GM12878 (cell line): ENCODE measurements around the gene COTL1. TPM values are rescaled to one million over a fixed set of nuclear protein-coding genes. Genes with fewer than 3 reads are reported as not detected.

Experiments
- ATAC-seq: fragments of 200-7000 bp; cut with Tn5 transposase; 3 replicates; pipeline ENCODE4 v1.9.1; 2020; ENCODE audit warnings: mild to moderate bottlenecking, moderate library complexity
- BruUV-seq: library from RNA; stranded (reverse); fragments of 400-500 nt; replicated peaks from 2 replicates; lab custom pipeline; 2021; lab: Mats Ljungman, UMichigan
- CTCF ChIA-PET: fragments of 300-600 bp; sonication (Branson Sonifier 250); formaldehyde crosslinking; extraction: SDS; loops from one replicate; lab custom pipeline; 2021; ENCODE audit warnings: inconsistent platforms; lab: Yijun Ruan, JAX
- POLR2A ChIA-PET: fragments of 350-600 bp; formaldehyde crosslinking; extraction: SDS; loops from one replicate; lab custom pipeline; 2021; ENCODE audit warnings: inconsistent platforms; lab: Charles Lee
- RAD21 ChIA-PET: fragments of 300-600 bp; sonication (Branson Sonifier 250); formaldehyde crosslinking; loops from one replicate; lab custom pipeline; 2023; ENCODE audit warnings: antibody characterized with exemption; ENCODE audit not compliant: unreplicated experiment; lab: Charles Lee
- SMC1A ChIA-PET: fragments of 300-600 bp; sonication (Branson Sonifier 250); formaldehyde crosslinking; loops from one replicate; lab custom pipeline; 2023; ENCODE audit not compliant: unreplicated experiment, uncharacterized antibody; lab: Charles Lee
- DNase-seq: peaks from one replicate; pipeline ENCODE4 v3.0.0-alpha.2; 2011; ENCODE audit warnings: low read depth, low spot score
- FAIRE-seq: peaks from 3 replicates; lab custom pipeline; 2011; peaks lifted over from hg19 to GRCh38; lab: Jason Lieb, UNC
- H2AFZ ChIP-seq: 2 replicates; pipeline ENCODE4 v1.6.0; 2011; ENCODE audit warnings: low read depth, low read length, control low read depth; ENCODE audit not compliant: control insufficient read depth
- H3K27ac ChIP-seq: 2 replicates; pipeline ENCODE4 v1.5.1; 2011; ENCODE audit warnings: control low read depth; ENCODE audit not compliant: control insufficient read depth, insufficient read depth
- H3K27me3 ChIP-seq, 2 experiments: replicated peaks in 1 of 2; 2 replicates each; pipeline versions ENCODE4 v1.6.0 to v1.6.1; 2011; ENCODE audit warnings: low read length in 1 of 2; ENCODE audit not compliant: control insufficient read depth in 2 of 2, insufficient read depth in 2 of 2
- H3K36me3 ChIP-seq, 2 experiments: 2 replicates each; pipeline ENCODE4 v1.5.1; 2011; ENCODE audit warnings: low read length in 1 of 2; ENCODE audit not compliant: control insufficient read depth in 2 of 2, insufficient read depth in 2 of 2
- H3K4me1 ChIP-seq: 2 replicates; pipeline ENCODE4 v1.6.1; 2011; ENCODE audit warnings: mild to moderate bottlenecking, low read length, moderate library complexity, mixed read lengths; ENCODE audit not compliant: control insufficient read depth, insufficient read depth
- H3K4me2 ChIP-seq: 2 replicates; pipeline ENCODE4 v1.6.0; 2011; ENCODE audit warnings: control low read depth; ENCODE audit not compliant: control insufficient read depth, insufficient read depth
- H3K4me3 ChIP-seq: fragments of 200-600 bp; sonication (generic); 2 replicates; pipeline ENCODE4 v1.5.1; 2016
- H3K79me2 ChIP-seq: 2 replicates; pipeline ENCODE4 v1.6.0; 2011; ENCODE audit warnings: low read length; ENCODE audit not compliant: control insufficient read depth, insufficient read depth
- H3K9ac ChIP-seq: 2 replicates; pipeline ENCODE4 v1.8.0; 2011; ENCODE audit warnings: low read length, control low read depth, mixed read lengths; ENCODE audit not compliant: control insufficient read depth, insufficient read depth
- H3K9me3 ChIP-seq: replicated peaks from 3 replicates; pipeline ENCODE4 v1.5.1; 2011; ENCODE audit warnings: mild to moderate bottlenecking, low read length; ENCODE audit not compliant: control insufficient read depth, insufficient read depth
- H4K20me1 ChIP-seq: 2 replicates; pipeline ENCODE4 v1.6.0; 2011; ENCODE audit not compliant: control insufficient read depth, insufficient read depth
- E2F4 ChIP-seq: IDR thresholded peaks from 2 replicates; pipeline ENCODE4 v1.6.1; 2012; ENCODE audit warnings: low read depth, low read length, improper control_type of control experiment
- GATAD2B ChIP-seq: fragments of 450-650 bp; conservative IDR thresholded peaks from 2 replicates; pipeline ENCODE4 v1.6.1; 2017; ENCODE audit warnings: low read depth, mild to moderate bottlenecking, moderate library complexity
- JUND ChIP-seq: IDR thresholded peaks from 2 replicates; pipeline ENCODE4 v1.6.1; 2012; ENCODE audit warnings: low read depth, mild to moderate bottlenecking, low read length, improper control_type of control experiment, moderate library complexity
- NR2C1 ChIP-seq: fragments of 450-650 bp; IDR thresholded peaks from 2 replicates; pipeline ENCODE4 v1.6.1; 2017; ENCODE audit warnings: antibody characterized with exemption, mild to moderate bottlenecking, moderate library complexity
- NR2F1 ChIP-seq: fragments of 450-650 bp; conservative IDR thresholded peaks from 2 replicates; pipeline ENCODE4 v1.6.1; 2017; ENCODE audit warnings: mild to moderate bottlenecking
- PAX8 ChIP-seq: fragments of 450-650 bp; IDR thresholded peaks from 2 replicates; pipeline ENCODE4 v1.6.1; 2017; ENCODE audit warnings: mild to moderate bottlenecking, moderate library complexity
- POLR2A ChIP-seq: IDR thresholded peaks from 2 replicates; pipeline ENCODE4 v1.6.1; 2011; ENCODE audit warnings: low read depth, mild to moderate bottlenecking, low read length
- TCF7 ChIP-seq: IDR thresholded peaks from 2 replicates; pipeline ENCODE4 v1.6.1; 2014; ENCODE audit warnings: antibody characterized with exemption, borderline replicate concordance
- ZBED1 ChIP-seq: IDR thresholded peaks from 2 replicates; pipeline ENCODE4 v1.6.1; 2016; ENCODE audit warnings: borderline replicate concordance
- WGBS: methylation state at CpG from one replicate; pipeline ENCODE4 v1.1.6; 2016; ENCODE audit warnings: low lambda C conversion rate; ENCODE audit not compliant: insufficient replicate concordance, insufficient coverage; ENCODE audit errors: missing lambda C conversion rate; 5-methylcytosine and 5-hydroxymethylcytosine counted together
- in situ Hi-C: fragments of 300-500 bp; cut with MboI; formaldehyde crosslinking; loops from 9 replicates; pipeline ENCODE4 v1.14.3; 2018; ENCODE audit warnings: mixed read lengths
- intact Hi-C: fragments of 100-400 bp; cut with micrococcal nuclease; formaldehyde crosslinking; loops from one replicate; pipeline ENCODE4 v1.14.2; 2022; ENCODE audit not compliant: unreplicated experiment
- polyA plus RNA-seq, 11 experiments: library from polyadenylated mRNA; depleted of rRNA in 4 of 11; unstranded in 6 of 11; stranded (reverse) in 5 of 11; fragments of >200 nt; fragmentation: Nextera tagmentation in 4 of 11; fragmentation: Illumina TruSeq in 1 of 11; extraction: Ambion mirVana in 4 of 11; extraction: Trizol in 1 of 11; gene quantifications; 1 replicate in 1 of 11; 2 replicates in 10 of 11; pipeline versions ENCODE4 v1.2.1 to v1.2.3, GENCODE V29; 2011 to 2016; ENCODE audit warnings: inconsistent platforms in 2 of 11, missing spikeins in 2 of 11, low read depth in 1 of 11
- total RNA-seq, 4 experiments: library from RNA; depleted of rRNA in 3 of 4; stranded (reverse); fragments of >200 nt in 3 of 4; fragmentation: Illumina TruSeq in 1 of 4; extraction: Trizol in 1 of 4; gene quantifications; 2 replicates each; pipeline versions ENCODE4 v1.2.1 to v1.2.3, GENCODE V29; 2013 to 2021
- TF ChIP-seq, protein P1 (sequence below): fragments of 450-650 bp; IDR thresholded peaks from 2 replicates; pipeline ENCODE4 v1.6.1; 2018; ENCODE audit warnings: mild to moderate bottlenecking, low read depth, moderate library complexity; ENCODE audit not compliant: partially characterized antibody
- TF ChIP-seq, protein P2 (sequence below): fragments of 450-650 bp; IDR thresholded peaks from 2 replicates; pipeline ENCODE4 v1.6.1; 2017; ENCODE audit warnings: antibody characterized with exemption, mild to moderate bottlenecking, moderate library complexity
- TF ChIP-seq, protein P3 (sequence below): fragments of 450-650 bp; IDR thresholded peaks from 2 replicates; pipeline ENCODE4 v1.6.1; 2017; ENCODE audit warnings: mild to moderate bottlenecking, low read depth, inconsistent platforms; ENCODE audit not compliant: poor library complexity, severe bottlenecking

Gene COTL1
- total and polyA plus RNA-seq, 10 of the 15 experiments (the other 5 are each of a cell fraction or from before 2014, with no cell fraction given) = 140 to 894 (median 330) TPM

- TF ChIP-seq, protein P1, sequence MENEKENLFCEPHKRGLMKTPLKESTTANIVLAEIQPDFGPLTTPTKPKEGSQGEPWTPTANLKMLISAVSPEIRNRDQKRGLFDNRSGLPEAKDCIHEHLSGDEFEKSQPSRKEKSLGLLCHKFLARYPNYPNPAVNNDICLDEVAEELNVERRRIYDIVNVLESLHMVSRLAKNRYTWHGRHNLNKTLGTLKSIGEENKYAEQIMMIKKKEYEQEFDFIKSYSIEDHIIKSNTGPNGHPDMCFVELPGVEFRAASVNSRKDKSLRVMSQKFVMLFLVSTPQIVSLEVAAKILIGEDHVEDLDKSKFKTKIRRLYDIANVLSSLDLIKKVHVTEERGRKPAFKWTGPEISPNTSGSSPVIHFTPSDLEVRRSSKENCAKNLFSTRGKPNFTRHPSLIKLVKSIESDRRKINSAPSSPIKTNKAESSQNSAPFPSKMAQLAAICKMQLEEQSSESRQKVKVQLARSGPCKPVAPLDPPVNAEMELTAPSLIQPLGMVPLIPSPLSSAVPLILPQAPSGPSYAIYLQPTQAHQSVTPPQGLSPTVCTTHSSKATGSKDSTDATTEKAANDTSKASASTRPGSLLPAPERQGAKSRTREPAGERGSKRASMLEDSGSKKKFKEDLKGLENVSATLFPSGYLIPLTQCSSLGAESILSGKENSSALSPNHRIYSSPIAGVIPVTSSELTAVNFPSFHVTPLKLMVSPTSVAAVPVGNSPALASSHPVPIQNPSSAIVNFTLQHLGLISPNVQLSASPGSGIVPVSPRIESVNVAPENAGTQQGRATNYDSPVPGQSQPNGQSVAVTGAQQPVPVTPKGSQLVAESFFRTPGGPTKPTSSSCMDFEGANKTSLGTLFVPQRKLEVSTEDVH = no peak
- TF ChIP-seq PAX8 (no peak), GATAD2B (no peak), E2F4 (no peak)
These were observed 31.6 kb upstream of the COTL1 start (continued) for GRCh38 chr16:84649511-84649861.

GRCh38 chr16:84648595-84649510, 31.0 kb upstream of the COTL1 start:
- Histone ChIP-seq H4K20me1 (no peaks in the 10 kb centered on the region), H3K4me3 (peak overlapping the region; percentile 81), H3K9me3 (no peaks in the 10 kb centered on the region), H3K4me2 (peak overlapping the region; percentile 83), H3K79me2 (peaks cover 17% of the 10 kb centered on the region), H2AFZ (peak overlapping the region; percentile 61), H3K27me3 (no peaks in the 10 kb centered on the region), H3K4me1 (peaks cover 13% of the 10 kb centered on the region), H3K27ac (peak overlapping the region; percentile 79), H3K36me3 (peaks cover 0 to 12% of the 10 kb centered on the region in 2 experiments; a peak in 3 of 4 replicates), H3K9ac (peak overlapping the region; percentile 86)
- 10% methylated on average over 60 of the region's 96 CpGs for WGBS
- ChIA-PET SMC1A (interaction anchor here (0.7 to 1.3 kb wide), 4 partner anchors 15 to 90 kb away, joined by 3 read pairs; no protein-coding TSS in a partner anchor), RAD21 (interaction anchor here (0.9 to 2.3 kb wide), 2 partner anchors 77 to 104 kb away, joined by 3 to 6 read pairs; no protein-coding TSS in a partner anchor), POLR2A (interaction anchor here (0.5 to 2.0 kb wide), 7 partner anchors 8 to 226 kb away, joined by 3 to 10 read pairs (median 4); no protein-coding TSS in a partner anchor), CTCF (interaction anchor here (0.8 to 1.7 kb wide), 4 partner anchors 16 to 89 kb away, joined by 3 to 7 read pairs (median 4); no protein-coding TSS in a partner anchor)
- FAIRE-seq (no peak), DNase-seq (no peak), ATAC-seq (peak; percentile 83)
- intact Hi-C loops = no loop called here
- TSS peak; percentile 30 for BruUV-seq
- in situ Hi-C loops = loop anchor here (25.0 kb wide), 1 partner anchor 313 kb away; no protein-coding TSS in a partner anchor
- TF ChIP-seq JUND (no peak), POLR2A (peak; percentile 71), ZBED1 (no peak), NR2F1 (peak; percentile 59), TCF7 (no peak), NR2C1 (peak; percentile 17; the same call in 1 of the 2 replicates)
- TF ChIP-seq, protein P2, sequence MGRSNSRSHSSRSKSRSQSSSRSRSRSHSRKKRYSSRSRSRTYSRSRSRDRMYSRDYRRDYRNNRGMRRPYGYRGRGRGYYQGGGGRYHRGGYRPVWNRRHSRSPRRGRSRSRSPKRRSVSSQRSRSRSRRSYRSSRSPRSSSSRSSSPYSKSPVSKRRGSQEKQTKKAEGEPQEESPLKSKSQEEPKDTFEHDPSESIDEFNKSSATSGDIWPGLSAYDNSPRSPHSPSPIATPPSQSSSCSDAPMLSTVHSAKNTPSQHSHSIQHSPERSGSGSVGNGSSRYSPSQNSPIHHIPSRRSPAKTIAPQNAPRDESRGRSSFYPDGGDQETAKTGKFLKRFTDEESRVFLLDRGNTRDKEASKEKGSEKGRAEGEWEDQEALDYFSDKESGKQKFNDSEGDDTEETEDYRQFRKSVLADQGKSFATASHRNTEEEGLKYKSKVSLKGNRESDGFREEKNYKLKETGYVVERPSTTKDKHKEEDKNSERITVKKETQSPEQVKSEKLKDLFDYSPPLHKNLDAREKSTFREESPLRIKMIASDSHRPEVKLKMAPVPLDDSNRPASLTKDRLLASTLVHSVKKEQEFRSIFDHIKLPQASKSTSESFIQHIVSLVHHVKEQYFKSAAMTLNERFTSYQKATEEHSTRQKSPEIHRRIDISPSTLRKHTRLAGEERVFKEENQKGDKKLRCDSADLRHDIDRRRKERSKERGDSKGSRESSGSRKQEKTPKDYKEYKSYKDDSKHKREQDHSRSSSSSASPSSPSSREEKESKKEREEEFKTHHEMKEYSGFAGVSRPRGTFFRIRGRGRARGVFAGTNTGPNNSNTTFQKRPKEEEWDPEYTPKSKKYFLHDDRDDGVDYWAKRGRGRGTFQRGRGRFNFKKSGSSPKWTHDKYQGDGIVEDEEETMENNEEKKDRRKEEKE = no peak
- TF ChIP-seq, protein P3, sequence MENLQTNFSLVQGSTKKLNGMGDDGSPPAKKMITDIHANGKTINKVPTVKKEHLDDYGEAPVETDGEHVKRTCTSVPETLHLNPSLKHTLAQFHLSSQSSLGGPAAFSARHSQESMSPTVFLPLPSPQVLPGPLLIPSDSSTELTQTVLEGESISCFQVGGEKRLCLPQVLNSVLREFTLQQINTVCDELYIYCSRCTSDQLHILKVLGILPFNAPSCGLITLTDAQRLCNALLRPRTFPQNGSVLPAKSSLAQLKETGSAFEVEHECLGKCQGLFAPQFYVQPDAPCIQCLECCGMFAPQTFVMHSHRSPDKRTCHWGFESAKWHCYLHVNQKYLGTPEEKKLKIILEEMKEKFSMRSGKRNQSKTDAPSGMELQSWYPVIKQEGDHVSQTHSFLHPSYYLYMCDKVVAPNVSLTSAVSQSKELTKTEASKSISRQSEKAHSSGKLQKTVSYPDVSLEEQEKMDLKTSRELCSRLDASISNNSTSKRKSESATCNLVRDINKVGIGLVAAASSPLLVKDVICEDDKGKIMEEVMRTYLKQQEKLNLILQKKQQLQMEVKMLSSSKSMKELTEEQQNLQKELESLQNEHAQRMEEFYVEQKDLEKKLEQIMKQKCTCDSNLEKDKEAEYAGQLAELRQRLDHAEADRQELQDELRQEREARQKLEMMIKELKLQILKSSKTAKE = no peak
